ENCODE results near the gene CDC23. TPM values are rescaled to one million over a fixed set of nuclear protein-coding genes. Genes with fewer than 3 reads are reported as not detected.
A peak's percentile ranks its signal among the peaks of the same experiment; 100 is the strongest.
"Not testable (repeated sequence)": the region's sequence is repeated elsewhere in the genome, so short reads cannot be mapped to it uniquely, and the experiment has no call there.

The CDC23 gene
- total RNA-seq, 1 experiment from 2014 or later: 41.3 TPM

GRCh38 chr5:138210985-138211384 is 2.1 kb downstream of the CDC23 start:
- Histone ChIP-seq H3T11ph (ENCODE audit: low read length) (no peak overlapping the region), H3K4ac (ENCODE audit: low read depth, low read length) (no peak overlapping the region), H3K9me3 (ENCODE audit: control insufficient read depth, low read depth, low read length) (no peaks in the 10 kb centered on the region), H3K27me3 (ENCODE audit: insufficient read depth, low read length) (no peaks in the 10 kb centered on the region), H2AFZ (ENCODE audit: low read length) (no peak overlapping the region), H3K23me2 (ENCODE audit: insufficient read length, low read depth, low read length, poor library complexity, severe bottlenecking) (peaks cover 3% of the 10 kb centered on the region), H4K91ac (ENCODE audit: insufficient read length, low read depth, low read length) (no peak overlapping the region), H3K18ac (ENCODE audit: insufficient read length, low read depth, low read length) (no peak overlapping the region), H3K23ac (ENCODE audit: insufficient read length, low read depth, low read length) (no peak overlapping the region), H3K79me2 (ENCODE audit: insufficient read depth, low read length) (peaks cover 8% of the 10 kb centered on the region), H3K4me1 (ENCODE audit: insufficient read depth, low read length) (no peaks in the 10 kb centered on the region), H4K5ac (ENCODE audit: insufficient read length, low read depth, low read length) (no peak overlapping the region), H4K20me1 (ENCODE audit: control insufficient read depth, insufficient read depth, insufficient read length) (no peaks in the 10 kb centered on the region), H3K27ac (ENCODE audit: insufficient read length, low read depth, low read length) (no peak overlapping the region), H2BK12ac (ENCODE audit: insufficient read length, low read depth, low read length) (no peak overlapping the region), H3K79me1 (ENCODE audit: insufficient read depth, low read depth, low read length, poor library complexity, severe bottlenecking) (no peaks in the 10 kb centered on the region), H4K8ac (replicated peaks; ENCODE audit: insufficient read length, low read depth, low read length) (no peak overlapping the region), H3K9ac (ENCODE audit: extremely low read depth, insufficient read length, low read length) (no peak overlapping the region), H3K4me2 (ENCODE audit: insufficient read depth, insufficient read length, low read length) (no peak overlapping the region), H2BK20ac (ENCODE audit: low read depth, low read length, poor library complexity, severe bottlenecking) (no peak overlapping the region), H2BK5ac (ENCODE audit: insufficient read length, low read length) (no peak overlapping the region), H2AK5ac (ENCODE audit: insufficient read length, low read length) (no peak overlapping the region), H2BK15ac (ENCODE audit: low read depth, low read length) (no peak overlapping the region), H3K56ac (ENCODE audit: insufficient read length, low read depth, low read length) (no peak overlapping the region), H2BK120ac (ENCODE audit: low read depth, low read length, poor library complexity, severe bottlenecking) (no peak overlapping the region), H3K14ac (ENCODE audit: insufficient read depth, low read length) (no peak overlapping the region)
- peaks cover 2 to 21% (median 15%) of the 10 kb centered on the region in 3 experiments; a peak in 5 of 7 replicates for H3K36me3 Mint-ChIP-seq (ENCODE audit: insufficient read depth in 1 of 3, low read depth in 3 of 3)
- peaks cover 2% of the 10 kb centered on the region; the same call in 1 of the 2 replicates for H3K27me3 Mint-ChIP-seq (ENCODE audit: low read depth)
- no peak overlapping the region for H3K27ac Mint-ChIP-seq
- peaks cover 4 to 15% of the 10 kb centered on the region in 2 experiments; a peak in 2 of 4 replicates for H3K4me1 Mint-ChIP-seq
- H3K9me3 Mint-ChIP-seq: peaks cover 0 to 6% of the 10 kb centered on the region in 2 experiments; a peak in 1 of 5 replicates
- H3K4me3 Mint-ChIP-seq: peak overlapping the region in 1 of 2 experiments; percentile 66; a peak in 2 of 5 replicates
- no peak for DNase-seq
- WGBS (ENCODE audit: extremely low coverage, insufficient read length, low lambda C conversion rate): no CpG with 5 or more reads among the region's 3 CpGs
- TF ChIP-seq CTCF (conservative IDR thresholded peaks at IDR 0.05): no peak

- H3K9me3 Mint-ChIP-seq; H3K27ac ChIP-seq (ENCODE audit: insufficient read length, low read depth, low read length); H3K23ac ChIP-seq (ENCODE audit: insufficient read length, low read depth, low read length); H4K5ac ChIP-seq (ENCODE audit: insufficient read length, low read depth, low read length); H3T11ph ChIP-seq (ENCODE audit: low read length); H3K14ac ChIP-seq (ENCODE audit: insufficient read depth, low read length); H3K9ac ChIP-seq (ENCODE audit: extremely low read depth, insufficient read length, low read length); H3K4me1 Mint-ChIP-seq; H3K79me2 ChIP-seq (ENCODE audit: insufficient read depth, low read length); H4K8ac ChIP-seq (replicated peaks; ENCODE audit: insufficient read length, low read depth, low read length); H3K27me3 ChIP-seq (ENCODE audit: insufficient read depth, low read length); H3K9me3 ChIP-seq (ENCODE audit: control insufficient read depth, low read depth, low read length); H2AK5ac ChIP-seq (ENCODE audit: insufficient read length, low read length); H2BK120ac ChIP-seq (ENCODE audit: low read depth, low read length, poor library complexity, severe bottlenecking); H2AFZ ChIP-seq (ENCODE audit: low read length); H3K79me1 ChIP-seq (ENCODE audit: insufficient read depth, low read depth, low read length, poor library complexity, severe bottlenecking); DNase-seq; H2BK15ac ChIP-seq (ENCODE audit: low read depth, low read length); H3K4me1 ChIP-seq (ENCODE audit: insufficient read depth, low read length); H3K56ac ChIP-seq (ENCODE audit: insufficient read length, low read depth, low read length); H3K4me2 ChIP-seq (ENCODE audit: insufficient read depth, insufficient read length, low read length); H2BK5ac ChIP-seq (ENCODE audit: insufficient read length, low read length); H3K23me2 ChIP-seq (ENCODE audit: insufficient read length, low read depth, low read length, poor library complexity, severe bottlenecking); H2BK20ac ChIP-seq (ENCODE audit: low read depth, low read length, poor library complexity, severe bottlenecking); H3K27me3 Mint-ChIP-seq (ENCODE audit: low read depth); H3K4ac ChIP-seq (ENCODE audit: low read depth, low read length); H3K18ac ChIP-seq (ENCODE audit: insufficient read length, low read depth, low read length); H4K20me1 ChIP-seq (ENCODE audit: control insufficient read depth, insufficient read depth, insufficient read length); H3K27ac Mint-ChIP-seq; H4K91ac ChIP-seq (ENCODE audit: insufficient read length, low read depth, low read length); H2BK12ac ChIP-seq (ENCODE audit: insufficient read length, low read depth, low read length); H3K4me3 Mint-ChIP-seq: not testable (repeated sequence)
- H3K36me3 Mint-ChIP-seq (ENCODE audit: insufficient read depth in 1 of 3, low read depth in 3 of 3): peaks cover 24 to 68% (median 63%) of the 10 kb centered on the region in 3 experiments
- no CpG with 5 or more reads among the region's 8 CpGs for WGBS (ENCODE audit: extremely low coverage, insufficient read length, low lambda C conversion rate)
These were observed 19.3 kb downstream of the CDC23 start for GRCh38 chr5:138193859-138194258.

Measured in H9 (cell line).